Measurements from ENCODE around the gene KL. TPM values are rescaled to one million over a fixed set of nuclear protein-coding genes. Genes with fewer than 3 reads are reported as not detected.
A peak's percentile ranks its signal among the peaks of the same experiment; 100 is the strongest.

The KL gene
- total RNA-seq, 1 donor from 2014 or later = 12.5 TPM

DNA sequence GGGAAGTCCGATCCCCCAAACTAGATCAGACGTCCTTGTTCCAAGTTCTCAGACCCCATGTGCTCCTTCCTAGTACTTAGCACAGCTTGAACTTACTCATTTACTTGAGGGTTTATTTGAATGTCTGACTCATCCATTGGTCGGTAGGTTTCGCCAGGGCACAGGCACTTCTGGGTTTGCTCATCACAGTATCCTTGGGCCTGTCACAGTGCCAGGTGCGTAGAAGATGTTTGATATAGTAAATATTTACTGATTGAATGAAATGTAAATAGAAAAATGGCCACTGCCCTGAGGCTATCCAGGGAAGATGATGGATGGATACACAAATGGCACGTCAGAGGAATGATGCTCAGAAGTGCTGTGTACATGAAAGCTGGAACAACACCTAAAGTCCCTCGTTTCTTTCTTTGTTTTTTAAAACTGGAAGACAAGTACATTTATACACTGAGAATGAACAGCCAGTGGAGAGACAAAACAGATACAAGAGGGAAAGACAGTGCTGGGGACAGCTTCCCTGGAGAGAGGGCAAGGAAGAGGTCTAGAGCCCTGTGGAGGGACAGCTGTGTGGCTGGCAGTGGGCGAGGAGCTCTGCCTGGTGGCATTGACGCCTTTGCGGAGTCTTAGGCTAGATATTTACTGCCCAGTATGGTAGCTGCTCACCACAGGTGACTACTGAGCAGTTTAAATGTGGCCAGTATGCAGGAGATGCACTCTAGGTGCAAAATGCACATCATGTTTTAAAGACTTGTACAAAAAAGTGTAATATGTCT, 31.2 kb upstream of the KL start:
- no peak for DNase-seq
- intact Hi-C loops (cut with DNase I) = no loop called here
- ATAC-seq = no peak
- Histone ChIP-seq H3K27ac (no peak overlapping the region), H3K4me1 (no peaks in the 10 kb centered on the region), H3K36me3 (no peaks in the 10 kb centered on the region), H3K9me3 (no peaks in the 10 kb centered on the region), H3K27me3 (no peaks in the 10 kb centered on the region), H3K4me3 (no peak overlapping the region)
- TF ChIP-seq, protein P1, sequence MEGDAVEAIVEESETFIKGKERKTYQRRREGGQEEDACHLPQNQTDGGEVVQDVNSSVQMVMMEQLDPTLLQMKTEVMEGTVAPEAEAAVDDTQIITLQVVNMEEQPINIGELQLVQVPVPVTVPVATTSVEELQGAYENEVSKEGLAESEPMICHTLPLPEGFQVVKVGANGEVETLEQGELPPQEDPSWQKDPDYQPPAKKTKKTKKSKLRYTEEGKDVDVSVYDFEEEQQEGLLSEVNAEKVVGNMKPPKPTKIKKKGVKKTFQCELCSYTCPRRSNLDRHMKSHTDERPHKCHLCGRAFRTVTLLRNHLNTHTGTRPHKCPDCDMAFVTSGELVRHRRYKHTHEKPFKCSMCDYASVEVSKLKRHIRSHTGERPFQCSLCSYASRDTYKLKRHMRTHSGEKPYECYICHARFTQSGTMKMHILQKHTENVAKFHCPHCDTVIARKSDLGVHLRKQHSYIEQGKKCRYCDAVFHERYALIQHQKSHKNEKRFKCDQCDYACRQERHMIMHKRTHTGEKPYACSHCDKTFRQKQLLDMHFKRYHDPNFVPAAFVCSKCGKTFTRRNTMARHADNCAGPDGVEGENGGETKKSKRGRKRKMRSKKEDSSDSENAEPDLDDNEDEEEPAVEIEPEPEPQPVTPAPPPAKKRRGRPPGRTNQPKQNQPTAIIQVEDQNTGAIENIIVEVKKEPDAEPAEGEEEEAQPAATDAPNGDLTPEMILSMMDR (IDR thresholded peaks at IDR 0.05) = no peak

DNA sequence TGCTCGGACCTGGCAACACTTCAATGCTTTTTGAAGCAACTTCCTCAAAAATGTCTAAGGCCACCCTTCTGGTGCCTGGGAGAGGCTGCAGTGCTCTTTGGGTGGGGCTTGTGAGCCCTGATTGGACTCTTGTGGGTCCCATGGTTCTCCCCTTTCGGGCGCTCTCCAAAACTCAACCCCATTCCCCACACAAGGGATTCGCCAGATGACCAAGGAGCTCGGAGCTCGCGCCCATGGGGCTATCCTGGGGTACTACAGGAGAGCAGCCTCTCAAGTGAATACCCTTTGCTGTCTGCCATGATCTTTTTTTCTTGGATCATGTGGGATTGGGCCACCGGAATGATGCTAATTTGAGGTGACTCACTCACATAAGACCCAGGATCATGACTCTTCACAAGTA, 29.7 kb upstream of the KL start:
- H3K27me3 ChIP-seq = no peaks in the 10 kb centered on the region
- H3K27ac ChIP-seq = no peak overlapping the region
- no peaks in the 10 kb centered on the region for H3K9me3 ChIP-seq
- intact Hi-C loops (cut with DNase I) = no loop called here
- no peaks in the 10 kb centered on the region for H3K36me3 ChIP-seq
- no peak for DNase-seq
- no peak for ATAC-seq
- TF ChIP-seq, protein P1 (IDR thresholded peaks at IDR 0.05) = no peak
- no peaks in the 10 kb centered on the region for H3K4me1 ChIP-seq
- H3K4me3 ChIP-seq = no peak overlapping the region

DNA sequence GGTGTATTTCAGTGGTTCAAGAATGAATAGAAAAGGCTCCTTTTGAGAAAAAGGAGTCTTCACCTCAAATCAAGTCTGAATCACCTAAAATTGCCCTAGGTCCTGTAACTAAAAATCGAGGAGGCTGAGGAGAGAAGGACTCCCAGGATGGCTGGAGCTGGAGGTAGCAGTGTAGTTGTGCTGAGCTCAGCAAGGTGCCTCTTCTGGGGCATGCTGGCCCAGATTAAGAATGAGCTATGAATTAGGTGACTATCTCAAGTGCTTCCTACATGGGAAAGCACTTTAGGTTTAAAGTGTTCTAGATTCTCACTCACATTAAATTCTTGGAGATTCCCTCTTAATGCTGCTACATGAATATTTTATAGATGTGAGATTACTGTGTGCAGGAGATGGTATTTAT, 28.8 kb upstream of the KL start:
- TF ChIP-seq, protein P1 (IDR thresholded peaks at IDR 0.05) = no peak
- Histone ChIP-seq H3K27ac (no peak overlapping the region), H3K4me1 (no peaks in the 10 kb centered on the region), H3K9me3 (no peaks in the 10 kb centered on the region), H3K4me3 (no peak overlapping the region), H3K36me3 (no peaks in the 10 kb centered on the region), H3K27me3 (no peaks in the 10 kb centered on the region)
- DNase-seq (no peak), ATAC-seq (no peak)
- intact Hi-C loops (cut with DNase I) = no loop called here

DNA sequence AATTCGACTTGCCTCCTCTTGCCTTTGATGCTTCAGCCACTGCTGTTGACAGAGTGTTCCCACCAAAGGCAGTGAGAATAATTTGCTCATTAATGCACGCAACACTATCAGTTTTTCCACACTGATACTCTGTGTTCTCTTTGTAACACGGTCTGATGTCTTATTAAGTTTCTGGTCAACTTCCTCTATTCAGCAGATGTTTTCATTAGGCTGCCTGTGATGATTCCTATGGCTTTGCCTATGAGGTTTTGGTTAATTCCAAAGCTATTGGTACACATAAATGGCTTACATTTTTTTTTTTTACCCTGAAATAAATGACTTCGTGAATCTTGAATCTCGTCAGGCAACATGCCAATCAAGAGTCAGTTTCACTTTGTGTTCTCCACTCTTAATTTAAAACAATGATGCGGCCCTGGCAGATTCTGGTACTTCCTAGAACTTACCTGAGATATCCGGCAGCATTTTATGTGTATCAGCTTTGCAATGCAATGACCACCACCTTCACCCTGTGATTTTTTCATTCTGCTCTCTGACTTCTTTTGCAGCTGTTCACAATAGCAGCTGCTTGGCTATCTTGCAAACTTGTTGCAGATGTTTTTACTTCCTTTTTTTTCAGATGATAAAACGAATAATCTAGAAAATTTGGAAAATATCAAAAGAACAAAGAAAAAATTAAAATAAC, 27.5 kb upstream of the KL start:
- Histone ChIP-seq H3K27me3 (no peaks in the 10 kb centered on the region), H3K4me3 (peak overlapping the region; percentile 1), H3K9me3 (no peaks in the 10 kb centered on the region), H3K36me3 (no peaks in the 10 kb centered on the region), H3K27ac (no peak overlapping the region), H3K4me1 (no peaks in the 10 kb centered on the region)
- DNase-seq = no peak
- intact Hi-C loops (cut with DNase I) = no loop called here
- ATAC-seq = no peak
- TF ChIP-seq, protein P1 (IDR thresholded peaks at IDR 0.05) = no peak

DNA sequence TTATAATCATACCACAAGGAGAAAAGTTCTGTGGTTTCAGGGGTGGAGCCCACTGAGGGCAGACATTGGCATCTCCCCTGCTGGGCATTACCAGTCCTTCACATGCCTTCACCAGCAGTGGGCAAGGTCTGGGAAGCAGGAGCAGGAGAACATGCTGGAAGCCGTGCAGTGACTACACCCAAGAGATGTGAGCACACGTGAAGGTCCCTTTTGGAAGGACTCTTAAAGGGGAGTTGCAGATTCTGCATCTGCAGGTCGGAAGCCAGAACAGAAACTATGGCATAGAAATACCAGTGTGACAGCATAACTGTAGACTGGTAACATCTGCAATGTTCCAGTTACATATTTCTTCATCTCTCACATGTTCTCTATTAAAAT, 26.9 kb upstream of the KL start:
- TF ChIP-seq, protein P1 (IDR thresholded peaks at IDR 0.05) = no peak
- ATAC-seq (no peak), DNase-seq (no peak)
- Histone ChIP-seq H3K4me3 (no peak overlapping the region), H3K27me3 (no peaks in the 10 kb centered on the region), H3K27ac (no peak overlapping the region), H3K4me1 (no peaks in the 10 kb centered on the region), H3K9me3 (no peaks in the 10 kb centered on the region), H3K36me3 (no peaks in the 10 kb centered on the region)
- intact Hi-C loops (cut with DNase I) = no loop called here

All from upper lobe of right lung (tissue), 1 donor.